Left lobe of liver (tissue), 2 donors: ENCODE measurements around the gene DNM3. TPM values are rescaled to one million over a fixed set of nuclear protein-coding genes. Genes with fewer than 3 reads are reported as not detected.
A peak's percentile ranks its signal among the peaks of the same experiment; 100 is the strongest.

ENCODE experiments used
- ATAC-seq: fragments of 200-7000 bp; cut with Tn5 transposase; one replicate; pipeline ENCODE4 v1.9.1; 2020; ENCODE audit warnings: mild to moderate bottlenecking, moderate library complexity
- DNase-seq: peaks from one replicate; pipeline ENCODE4 v3.0.0-alpha.2; 2020; ENCODE audit warnings: low spot score
- total RNA-seq: library from RNA; stranded (reverse); gene quantifications from one replicate; pipeline ENCODE4 v1.2.1, GENCODE V29; 2021
- donor health status: DM: no; HTN: no; CAD: no; lungs with moderate emphysema.
- donor health status: DM: no; HTN: yes; CAD: no.

DNM3 gene
- total RNA-seq, 1 donor from 2014 or later = 0.40 TPM

- no peak for DNase-seq
- ATAC-seq = no peak
Observed at GRCh38 chr1:172265905-172266304, 424.6 kb downstream of the DNM3 start.

GRCh38 chr1:172266528-172267174, 425.4 kb downstream of the DNM3 start:
- DNase-seq = no peak
- no peak for ATAC-seq

- ATAC-seq (no peak), DNase-seq (no peak)
Observed at GRCh38 chr1:172268237-172268636, 426.9 kb downstream of the DNM3 start.

- ATAC-seq (no peak), DNase-seq (no peak)
Observed at GRCh38 chr1:172269084-172269483, 427.8 kb downstream of the DNM3 start.

GRCh38 chr1:172269644-172270043, 428.3 kb downstream of the DNM3 start:
- DNase-seq (no peak), ATAC-seq (no peak)

GRCh38 chr1:172270605-172271004, 429.3 kb downstream of the DNM3 start:
- DNase-seq = no peak
- ATAC-seq = no peak

- DNase-seq = no peak
- ATAC-seq = no peak
Observed at GRCh38 chr1:172272087-172272486, 430.8 kb downstream of the DNM3 start.

- no peak for DNase-seq
- ATAC-seq = no peak
Observed at GRCh38 chr1:172273647-172274396, 432.5 kb downstream of the DNM3 start.

GRCh38 chr1:172275478-172275877, 434.2 kb downstream of the DNM3 start:
- no peak for ATAC-seq

GRCh38 chr1:172276120-172276818, 435.0 kb downstream of the DNM3 start:
- no peak for DNase-seq

More at GRCh38 chr1:172275478-172275877, 434.2 kb downstream of the DNM3 start:
- no peak for DNase-seq

GRCh38 chr1:172277275-172277674, 436.0 kb downstream of the DNM3 start:
- no peak for ATAC-seq
- DNase-seq = no peak

More at GRCh38 chr1:172276120-172276818, 435.0 kb downstream of the DNM3 start:
- ATAC-seq = peak; percentile 44

GRCh38 chr1:172277989-172278388, 436.7 kb downstream of the DNM3 start:
- ATAC-seq (no peak), DNase-seq (no peak)

GRCh38 chr1:172278478-172278877, 437.2 kb downstream of the DNM3 start:
- no peak for DNase-seq
- no peak for ATAC-seq

- DNase-seq = no peak
- no peak for ATAC-seq
Observed at GRCh38 chr1:172279939-172280636, 438.8 kb downstream of the DNM3 start.

- no peak for DNase-seq
Observed at GRCh38 chr1:172283766-172284165, 442.5 kb downstream of the DNM3 start.

GRCh38 chr1:172286629-172287076, 445.4 kb downstream of the DNM3 start:
- no peak for ATAC-seq
- no peak for DNase-seq

More at GRCh38 chr1:172283766-172284165, 442.5 kb downstream of the DNM3 start:
- ATAC-seq = no peak

- ATAC-seq (no peak), DNase-seq (no peak)
Observed at GRCh38 chr1:172287208-172287607, 445.9 kb downstream of the DNM3 start.

GRCh38 chr1:172288581-172288980, 447.3 kb downstream of the DNM3 start:
- ATAC-seq (no peak), DNase-seq (no peak)

GRCh38 chr1:172289448-172289847, 448.1 kb downstream of the DNM3 start:
- ATAC-seq (no peak), DNase-seq (no peak)

- DNase-seq (no peak), ATAC-seq (no peak)
Observed at GRCh38 chr1:172292840-172293239, 451.5 kb downstream of the DNM3 start.

- no peak for DNase-seq
- ATAC-seq = no peak
Observed at GRCh38 chr1:172293429-172293828, 452.1 kb downstream of the DNM3 start.
